ENCODE results near the gene SP6.

Gene SP6

DNA sequence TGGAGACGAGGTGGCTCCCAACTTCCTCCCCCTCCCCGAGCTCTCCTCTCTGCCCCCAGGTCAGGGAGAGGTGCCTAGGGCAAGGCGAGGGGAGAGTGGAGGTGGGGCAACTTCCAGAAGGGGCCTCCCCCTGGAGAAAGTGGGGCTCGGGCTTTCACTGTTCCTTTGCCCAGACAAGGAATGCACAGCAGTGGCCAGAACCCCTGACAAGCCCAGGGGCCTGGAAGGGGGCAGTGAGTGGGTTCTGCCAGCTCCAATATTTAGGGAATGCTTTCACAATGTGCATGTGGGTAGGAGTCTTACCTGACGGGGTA, 33.4 kb upstream of the SP6 start:
- Mint-ChIP-seq H3K9me3 (no peaks in the 10 kb centered on the region), H3K27ac (no peak overlapping the region), H3K4me3 (no peak overlapping the region), H3K4me1 (ENCODE audit: low read depth) (peaks cover 11% of the 10 kb centered on the region), H3K36me3 (ENCODE audit: low read depth) (no peaks in the 10 kb centered on the region), H3K27me3 (ENCODE audit: low read depth) (peaks cover 8% of the 10 kb centered on the region)

DNA sequence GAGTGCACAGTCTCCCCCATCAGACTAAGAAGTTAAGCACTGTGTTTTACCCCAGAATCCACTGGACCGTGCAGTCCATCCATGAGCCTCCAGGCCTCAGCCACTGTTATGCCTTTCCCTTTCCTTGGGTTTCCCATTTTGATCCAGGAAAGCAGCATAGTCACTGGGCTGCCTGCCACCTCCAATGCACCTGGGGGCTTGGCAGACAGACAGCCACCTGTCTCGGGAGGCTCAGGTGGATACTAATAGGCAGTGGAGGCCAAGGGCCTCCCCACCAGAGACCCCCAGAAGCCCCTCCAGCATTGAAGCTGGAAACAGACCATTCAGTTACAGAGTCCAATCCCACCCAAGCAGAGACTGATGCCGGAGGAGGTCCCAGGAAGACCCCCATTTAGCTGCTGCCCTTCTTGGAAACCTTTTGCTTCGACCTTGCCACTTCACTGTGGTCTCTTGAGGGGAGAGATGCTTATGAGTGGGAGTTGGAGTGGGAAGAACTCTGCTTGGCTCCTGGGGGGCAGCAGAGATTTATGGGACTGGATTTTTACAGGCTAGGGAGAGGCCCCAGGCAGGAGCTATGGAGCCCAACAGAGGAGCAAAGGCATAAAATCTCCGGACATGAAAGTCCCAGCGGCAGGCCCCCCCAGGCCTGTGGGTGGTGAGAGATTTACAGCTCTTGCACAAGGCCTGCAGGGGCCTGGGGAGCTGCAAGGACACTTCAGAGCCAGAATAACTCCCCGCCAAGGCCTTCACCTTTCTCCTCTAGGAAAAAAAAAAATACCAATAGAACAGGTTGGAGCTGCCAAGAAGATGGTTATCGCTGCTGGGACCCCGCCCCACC, 32.8 kb upstream of the SP6 start:
- peak overlapping the region; percentile 16 for H3K27ac Mint-ChIP-seq

DNA sequence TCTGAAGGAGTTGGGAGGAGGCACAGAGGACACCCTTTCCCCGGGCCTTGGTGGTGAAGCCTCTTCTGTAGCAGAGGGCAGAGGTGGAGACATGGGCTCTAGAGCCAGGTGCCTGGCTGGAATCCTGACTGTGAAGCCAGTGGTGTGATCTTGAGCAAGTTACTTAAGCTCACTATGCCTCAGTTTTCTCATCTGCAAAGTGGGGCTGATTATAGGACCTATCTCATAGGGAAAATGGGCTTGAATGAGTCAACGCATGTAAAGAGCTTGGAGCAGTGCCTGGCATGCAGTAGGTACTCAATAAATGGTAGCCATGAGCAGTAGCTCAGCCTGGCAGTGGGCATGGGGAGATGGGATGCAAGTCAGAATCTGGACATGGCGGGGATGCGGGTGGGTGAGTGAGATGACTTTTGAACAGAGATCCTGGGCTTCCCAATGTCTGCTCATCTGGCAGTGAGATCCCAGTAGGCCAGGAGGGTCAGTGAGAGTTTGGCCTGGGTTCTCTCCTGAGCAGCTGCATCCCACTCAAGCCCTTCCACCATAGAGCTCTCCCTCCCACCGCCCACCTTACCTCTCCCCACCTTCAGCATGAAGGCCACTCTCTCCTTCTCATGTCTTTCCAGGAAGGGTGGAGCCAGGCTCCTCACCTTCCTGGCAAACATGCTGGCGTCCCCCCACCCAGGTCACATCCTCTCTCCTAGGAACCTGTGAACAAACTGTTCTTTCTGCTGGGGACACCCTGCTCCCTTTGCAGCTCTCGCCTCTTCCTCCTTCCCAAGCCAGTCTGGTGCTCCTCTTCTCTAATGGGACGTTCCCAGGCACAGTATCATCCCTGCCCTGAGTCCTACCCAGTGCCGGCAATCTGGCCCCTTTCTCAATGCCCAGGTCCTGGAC, 32.0 kb upstream of the SP6 start:
- H3K27me3 Mint-ChIP-seq (ENCODE audit: low read depth), result peaks cover 20% of the 10 kb centered on the region
- no peaks in the 10 kb centered on the region for H3K9me3 Mint-ChIP-seq
- no peak overlapping the region for H3K4me3 Mint-ChIP-seq
- no peaks in the 10 kb centered on the region for H3K36me3 Mint-ChIP-seq (ENCODE audit: low read depth)
- peaks cover 15% of the 10 kb centered on the region for H3K4me1 Mint-ChIP-seq (ENCODE audit: low read depth)
- H3K27ac Mint-ChIP-seq, result peak overlapping the region; percentile 16

More for the DNA sequence above, 32.8 kb upstream of the SP6 start:
- Mint-ChIP-seq H3K36me3 (ENCODE audit: low read depth) (no peaks in the 10 kb centered on the region), H3K4me1 (ENCODE audit: low read depth) (peaks cover 15% of the 10 kb centered on the region), H3K4me3 (no peak overlapping the region), H3K27me3 (ENCODE audit: low read depth) (peaks cover 14% of the 10 kb centered on the region), H3K9me3 (no peaks in the 10 kb centered on the region)

DNA sequence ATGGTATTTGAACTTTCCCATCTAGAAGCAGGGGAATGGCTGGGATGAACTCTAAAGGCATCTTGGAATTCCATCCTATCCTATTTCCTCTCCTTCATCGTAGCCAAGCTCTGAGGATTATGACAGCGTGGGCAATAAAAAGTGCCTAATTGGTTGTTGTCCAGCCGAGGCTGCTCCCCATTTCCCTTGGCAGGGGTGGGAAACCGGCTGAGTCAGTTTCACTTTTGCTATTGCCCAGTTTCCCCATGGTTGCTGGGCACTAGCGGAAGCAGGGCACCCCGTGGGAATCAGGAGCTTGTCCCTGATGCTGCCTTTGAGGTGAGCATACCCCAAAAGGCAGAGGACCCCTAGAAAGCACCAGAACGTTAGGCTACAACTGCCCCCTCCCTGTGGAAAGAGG, 31.3 kb upstream of the SP6 start:
- no peaks in the 10 kb centered on the region for H3K36me3 Mint-ChIP-seq (ENCODE audit: low read depth)
- H3K9me3 Mint-ChIP-seq, result no peaks in the 10 kb centered on the region
- no peak overlapping the region for H3K4me3 Mint-ChIP-seq
- no peak overlapping the region for H3K27ac Mint-ChIP-seq
- H3K4me1 Mint-ChIP-seq (ENCODE audit: low read depth), result peaks cover 15% of the 10 kb centered on the region
- H3K27me3 Mint-ChIP-seq (ENCODE audit: low read depth), result peaks cover 24% of the 10 kb centered on the region

DNA sequence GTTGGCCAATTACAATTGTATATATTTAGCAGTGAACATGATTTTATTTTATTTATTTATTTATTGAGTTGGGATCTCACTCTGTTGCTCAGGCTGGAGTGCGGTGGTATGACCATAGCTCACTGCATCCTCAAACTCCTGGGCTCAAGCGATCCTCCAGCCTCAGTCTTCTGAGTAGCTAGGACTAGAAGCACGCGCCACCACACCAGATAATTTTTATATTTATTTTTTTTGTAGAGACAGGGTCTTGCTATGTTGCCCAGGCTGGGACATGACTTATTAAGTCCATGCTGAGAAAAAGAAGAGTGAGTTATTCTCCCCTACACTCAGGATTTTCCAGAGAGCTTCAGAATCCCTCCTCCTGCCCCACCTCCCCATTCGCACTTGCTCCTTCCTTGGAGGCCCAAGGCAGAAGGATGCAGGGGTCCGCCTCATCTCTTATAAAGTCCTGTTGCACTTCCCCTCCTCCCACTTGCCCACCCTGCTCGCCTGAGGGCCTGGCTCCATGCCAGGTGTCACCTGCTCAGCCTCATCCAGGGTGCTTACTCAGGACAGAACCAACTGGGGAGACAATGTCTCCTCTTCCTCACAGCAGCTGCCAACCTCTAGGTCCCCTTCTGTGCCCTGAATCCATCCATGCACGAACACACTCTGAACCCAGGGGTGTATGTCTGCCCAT, 29.0 kb upstream of the SP6 start:
- H3K4me1 Mint-ChIP-seq (ENCODE audit: low read depth), result peaks cover 15% of the 10 kb centered on the region
- no peak overlapping the region for H3K4me3 Mint-ChIP-seq
- H3K9me3 Mint-ChIP-seq, result no peaks in the 10 kb centered on the region
- H3K27me3 Mint-ChIP-seq (ENCODE audit: low read depth), result peaks cover 33% of the 10 kb centered on the region
- no peaks in the 10 kb centered on the region for H3K36me3 Mint-ChIP-seq (ENCODE audit: low read depth)
- no peak overlapping the region for H3K27ac Mint-ChIP-seq

DNA sequence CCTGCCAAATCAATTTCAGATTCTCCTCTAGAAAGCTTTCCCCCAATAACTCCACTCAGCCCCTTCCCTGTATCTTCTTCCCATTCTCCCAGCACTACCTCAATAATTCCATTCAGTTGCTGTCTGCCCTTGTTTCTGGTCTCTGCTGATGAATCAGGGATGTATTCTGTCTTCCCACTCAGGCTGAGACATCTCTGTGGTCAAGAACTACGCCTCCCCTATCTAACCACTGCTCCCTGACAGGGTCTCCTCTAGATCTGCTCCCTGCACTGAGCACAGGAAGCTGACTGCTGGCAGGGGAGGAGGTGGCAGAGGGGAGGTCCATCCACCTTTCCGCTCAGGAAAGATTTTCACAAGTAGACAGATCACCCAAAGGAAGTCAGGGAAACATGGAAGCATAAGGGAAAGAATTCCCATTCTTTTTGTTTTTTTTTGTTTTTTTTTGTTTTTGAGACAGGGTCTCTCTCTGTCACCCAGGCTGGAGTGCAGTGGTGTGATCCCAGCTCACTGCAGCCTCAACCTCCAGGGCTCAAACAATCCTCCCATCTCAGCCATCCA, 28.1 kb upstream of the SP6 start:
- Mint-ChIP-seq H3K9me3 (no peaks in the 10 kb centered on the region), H3K36me3 (ENCODE audit: low read depth) (no peaks in the 10 kb centered on the region), H3K27me3 (ENCODE audit: low read depth) (peaks cover 41% of the 10 kb centered on the region), H3K4me3 (no peak overlapping the region), H3K27ac (no peak overlapping the region), H3K4me1 (ENCODE audit: low read depth) (peaks cover 14% of the 10 kb centered on the region)

DNA sequence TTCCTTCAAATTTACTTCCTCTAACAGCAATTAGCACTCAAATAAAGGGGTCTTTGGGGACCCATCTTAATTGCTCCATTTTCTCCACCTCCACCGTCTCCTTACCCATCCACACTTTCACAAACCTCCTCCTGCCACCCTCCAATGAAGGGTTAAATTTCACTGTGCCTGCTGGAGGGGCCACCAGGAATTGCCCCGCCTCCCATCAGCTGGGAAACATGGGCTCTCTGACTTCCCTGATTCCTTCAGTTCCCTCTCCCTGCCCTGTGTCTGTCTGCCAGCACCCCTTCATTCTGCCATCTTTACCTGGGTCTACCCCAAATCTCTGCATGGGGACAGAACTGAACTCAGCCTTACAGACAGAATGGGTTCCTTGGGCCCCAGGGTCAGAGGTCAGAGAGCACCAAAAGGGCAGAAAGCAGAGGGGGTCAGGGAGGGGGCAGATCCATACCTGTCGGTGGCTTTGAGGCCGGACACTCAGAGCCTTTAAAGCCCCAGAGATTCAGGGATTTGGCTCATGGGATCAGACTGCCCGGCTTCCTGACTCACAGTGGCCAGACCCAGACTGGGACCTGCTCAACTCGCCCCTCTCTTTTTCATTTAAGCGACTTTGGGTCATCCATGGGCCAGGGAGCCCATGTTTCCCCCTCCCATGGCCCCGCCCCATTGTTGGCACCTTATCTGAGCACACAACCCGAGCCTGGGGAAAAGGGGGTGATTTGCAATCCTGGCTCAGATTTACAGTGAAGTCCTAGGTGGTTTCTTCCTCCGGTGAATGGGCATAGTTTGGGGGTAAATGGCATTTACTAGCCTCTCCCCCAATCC, 27.5 kb upstream of the SP6 start:
- Mint-ChIP-seq H3K27me3 (ENCODE audit: low read depth) (peaks cover 48% of the 10 kb centered on the region), H3K27ac (no peak overlapping the region), H3K4me3 (no peak overlapping the region)

DNA sequence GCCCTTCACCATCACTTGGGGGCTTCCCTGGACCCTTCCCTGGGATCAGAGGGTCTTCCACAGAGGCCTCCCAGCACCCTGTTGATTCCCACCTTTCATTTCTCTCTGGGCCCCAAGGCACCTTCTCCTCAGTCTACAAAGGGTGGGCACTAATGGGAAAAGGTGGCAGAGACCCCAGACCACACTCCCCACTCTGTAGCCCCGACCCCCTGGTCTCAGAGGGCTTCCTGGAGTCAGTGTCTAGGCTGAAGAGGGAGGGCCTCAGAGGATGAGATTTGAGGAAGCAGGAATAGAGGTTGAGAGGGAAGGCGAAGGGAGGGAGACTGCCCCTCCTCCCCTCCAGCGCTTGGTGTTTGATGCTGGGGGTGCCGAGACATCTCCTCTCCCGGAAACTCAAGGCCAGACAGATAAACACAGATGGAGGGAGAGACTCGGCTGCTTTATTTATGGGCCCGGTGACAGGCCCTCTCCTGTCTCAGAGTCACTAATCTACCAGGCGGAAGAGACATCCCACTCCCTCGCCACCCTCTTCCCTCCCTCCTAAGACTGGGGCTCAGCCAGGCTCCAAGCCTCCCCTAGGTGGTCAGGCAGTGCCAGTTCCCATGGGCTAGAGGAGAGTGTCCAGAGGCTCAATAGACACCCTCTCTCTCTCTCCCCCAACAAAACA, 26.5 kb upstream of the SP6 start:
- Mint-ChIP-seq H3K27ac (no peak overlapping the region), H3K36me3 (ENCODE audit: low read depth) (no peaks in the 10 kb centered on the region)

More for the DNA sequence above, 27.5 kb upstream of the SP6 start:
- H3K36me3 Mint-ChIP-seq (ENCODE audit: low read depth), result no peaks in the 10 kb centered on the region
- H3K9me3 Mint-ChIP-seq, result no peaks in the 10 kb centered on the region
- H3K4me1 Mint-ChIP-seq (ENCODE audit: low read depth), result peaks cover 13% of the 10 kb centered on the region

DNA sequence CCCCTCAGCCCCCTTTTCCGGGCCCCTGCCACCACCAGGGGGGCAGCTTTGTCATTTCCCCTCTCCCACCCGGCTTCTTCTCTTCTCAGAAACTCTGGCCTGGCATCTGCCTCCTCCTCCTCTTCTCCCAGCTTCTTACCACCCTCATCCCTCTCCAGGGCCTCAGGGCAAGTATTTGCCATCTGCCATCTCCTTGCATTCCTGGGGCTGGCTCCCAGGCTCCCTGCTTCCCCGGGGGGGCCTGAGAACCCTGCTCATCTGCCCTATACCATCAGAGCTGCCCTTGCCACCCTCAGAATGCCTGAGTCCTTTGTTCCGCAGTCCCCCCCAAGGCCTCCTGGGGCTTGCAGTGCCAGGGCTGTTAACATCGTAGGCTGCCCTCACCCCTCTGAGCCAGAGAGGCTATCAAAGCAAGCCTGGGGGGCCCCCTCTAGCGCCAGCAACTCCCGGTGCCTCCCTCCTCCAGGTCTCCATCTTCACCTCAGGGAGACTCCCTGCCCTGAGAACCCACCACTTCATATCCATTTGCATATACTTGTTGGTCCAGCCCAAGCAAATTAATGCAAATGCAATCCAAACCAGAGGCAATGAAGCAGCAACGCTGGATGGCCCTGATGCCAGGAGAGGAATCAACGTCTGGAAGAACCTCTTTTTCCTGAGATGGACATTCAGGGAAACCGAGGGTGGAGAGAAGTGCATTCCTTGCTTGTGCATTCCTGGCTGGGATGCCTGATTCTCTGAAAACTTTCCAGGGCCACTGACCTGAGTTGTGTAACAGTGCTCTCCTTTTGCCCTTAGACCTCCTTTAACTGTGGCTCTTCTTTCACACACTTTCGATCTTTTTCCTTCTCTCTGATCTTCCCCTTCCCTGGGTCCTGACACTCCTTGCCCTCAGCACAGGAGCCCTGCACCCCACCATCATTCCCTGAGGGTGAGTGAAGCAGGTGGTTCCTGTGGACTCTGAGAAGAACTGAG, 24.3 kb upstream of the SP6 start:
- peaks cover 4% of the 10 kb centered on the region for H3K4me1 Mint-ChIP-seq (ENCODE audit: low read depth)
- peaks cover 65% of the 10 kb centered on the region for H3K27me3 Mint-ChIP-seq (ENCODE audit: low read depth)
- H3K27ac Mint-ChIP-seq, result no peak overlapping the region
- H3K4me3 Mint-ChIP-seq, result no peak overlapping the region
- no peaks in the 10 kb centered on the region for H3K9me3 Mint-ChIP-seq
- no peaks in the 10 kb centered on the region for H3K36me3 Mint-ChIP-seq (ENCODE audit: low read depth)

More for the DNA sequence above, 26.5 kb upstream of the SP6 start:
- peaks cover 4% of the 10 kb centered on the region for H3K4me1 Mint-ChIP-seq (ENCODE audit: low read depth)
- no peak overlapping the region for H3K4me3 Mint-ChIP-seq
- no peaks in the 10 kb centered on the region for H3K9me3 Mint-ChIP-seq
- peaks cover 54% of the 10 kb centered on the region for H3K27me3 Mint-ChIP-seq (ENCODE audit: low read depth)

DNA sequence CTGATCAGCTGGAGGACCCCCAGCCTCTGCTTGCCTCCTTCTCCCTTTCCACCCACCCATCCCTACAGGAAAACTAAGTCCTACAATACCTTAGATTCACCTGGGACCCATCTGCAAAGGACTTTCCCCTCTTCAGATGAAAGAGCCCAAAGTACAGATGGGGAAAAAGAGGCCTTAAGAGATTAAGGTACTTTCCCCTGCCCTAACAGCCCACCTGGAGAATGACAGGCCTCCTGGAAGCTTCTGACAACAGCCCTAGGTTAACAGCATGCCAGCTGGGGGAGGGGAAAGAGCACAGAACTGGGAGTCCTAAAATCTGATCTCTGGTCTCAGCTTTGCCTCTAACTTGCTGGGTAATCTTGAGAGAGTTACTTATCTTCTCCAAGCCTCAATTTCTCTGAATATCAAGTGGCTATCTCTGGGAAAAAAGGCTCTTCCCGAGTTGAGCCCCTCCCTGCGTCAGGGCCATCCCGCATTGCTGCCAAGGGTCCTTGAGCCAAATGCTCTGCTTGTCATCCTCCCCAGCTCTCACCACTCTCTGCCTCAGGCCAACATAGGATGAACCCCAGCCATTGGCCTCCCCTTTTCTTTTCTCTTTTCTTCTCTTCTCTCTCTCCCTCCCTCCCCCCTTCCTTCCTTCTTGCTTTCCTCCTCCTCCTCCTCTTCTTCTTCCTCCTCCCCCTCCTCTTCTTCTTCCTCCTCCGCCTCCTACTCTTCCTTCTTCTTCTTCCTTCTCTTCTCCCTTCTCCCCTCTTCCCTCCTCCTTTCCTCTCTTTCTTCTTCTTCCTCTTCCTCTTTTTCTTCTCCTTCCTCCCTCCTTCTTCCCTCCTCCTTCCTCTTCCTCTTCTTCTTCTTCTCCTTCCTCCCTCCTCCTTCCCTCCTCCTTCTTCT, 22.5 kb upstream of the SP6 start:
- no peaks in the 10 kb centered on the region for H3K36me3 Mint-ChIP-seq (ENCODE audit: low read depth)
- H3K27me3 Mint-ChIP-seq (ENCODE audit: low read depth), result peaks cover 71% of the 10 kb centered on the region
- H3K9me3 Mint-ChIP-seq, result no peaks in the 10 kb centered on the region
- H3K27ac Mint-ChIP-seq, result no peak overlapping the region
- no peaks in the 10 kb centered on the region for H3K4me1 Mint-ChIP-seq (ENCODE audit: low read depth)
- H3K4me3 Mint-ChIP-seq, result no peak overlapping the region

DNA sequence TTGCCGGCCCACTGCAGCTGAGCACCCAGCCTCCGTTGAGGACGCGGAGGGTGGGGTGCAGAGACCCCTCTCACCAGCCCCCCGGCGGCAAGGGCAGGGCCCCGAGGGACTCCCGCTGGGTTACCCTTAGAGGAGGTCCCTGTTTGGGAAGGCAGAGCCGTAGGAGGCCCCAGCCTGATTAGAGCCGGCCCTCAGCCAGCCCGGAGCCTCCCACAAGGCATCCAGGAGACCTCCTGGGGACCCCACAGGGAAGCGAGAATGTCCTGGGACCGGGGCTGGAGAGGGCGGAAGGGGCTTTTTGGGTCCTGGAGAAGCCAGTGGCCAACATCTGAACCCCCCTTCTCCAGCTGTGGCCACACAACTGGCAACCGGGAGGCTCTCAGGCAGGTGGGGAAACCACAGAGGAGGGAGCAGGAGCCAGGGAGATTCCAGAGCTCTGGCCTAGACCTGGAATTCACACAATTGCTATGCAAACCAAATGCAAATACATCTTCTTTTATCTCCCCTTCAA, 21.7 kb upstream of the SP6 start:
- Mint-ChIP-seq H3K36me3 (ENCODE audit: low read depth) (no peaks in the 10 kb centered on the region), H3K9me3 (no peaks in the 10 kb centered on the region), H3K4me1 (ENCODE audit: low read depth) (no peaks in the 10 kb centered on the region), H3K27me3 (ENCODE audit: low read depth) (peaks cover 66% of the 10 kb centered on the region), H3K4me3 (no peak overlapping the region), H3K27ac (no peak overlapping the region)
